Gastroesophageal sphincter (tissue), 4 donors: Measurements from ENCODE around the gene CIZ1. TPM values are rescaled to one million over a fixed set of nuclear protein-coding genes. Genes with fewer than 3 reads are reported as not detected.
A peak's percentile ranks its signal among the peaks of the same experiment; 100 is the strongest.

Experiments used
- ATAC-seq: fragments of 150-250 bp; one replicate; pipeline ENCODE4 v1.9.1; 2016; ENCODE audit warnings: mild to moderate bottlenecking, moderate library complexity
- H3K27ac ChIP-seq, 4 donors: fragments of 200-600 bp; sonication (generic) in 3 of 4; 1 replicate in 3 of 4; 2 replicates in 1 of 4; pipeline ENCODE4 v1.5.1; 2016 to 2019
- H3K27me3 ChIP-seq: fragments of 200-600 bp; sonication (generic); one replicate; pipeline ENCODE4 v1.5.1; 2019
- H3K36me3 ChIP-seq, 2 donors: fragments of 200-600 bp; sonication (generic); one replicate each; pipeline ENCODE4 v1.5.1; 2019; ENCODE audit warnings: control low read depth in 1 of 2
- H3K4me1 ChIP-seq, 3 donors: fragments of 200-600 bp; sonication (generic); 1 replicate in 2 of 3; 2 replicates in 1 of 3; pipeline ENCODE4 v1.5.1; 2016 to 2019; ENCODE audit warnings: control low read depth in 2 of 3
- H3K4me3 ChIP-seq, 2 donors: fragments of 200-600 bp; sonication (generic); one replicate each; pipeline ENCODE4 v1.5.1; 2019; ENCODE audit warnings: mild to moderate bottlenecking in 1 of 2, moderate library complexity in 1 of 2
- H3K9me3 ChIP-seq, 3 donors: fragments of 200-600 bp; sonication (generic); one replicate each; pipeline ENCODE4 v1.5.1; 2017 to 2019; ENCODE audit warnings: control low read depth in 2 of 3
- CTCF ChIP-seq, 4 experiments: fragments of 200-600 bp in 2 of 4; fragments of 450-650 bp in 2 of 4; sonication (generic) in 1 of 4; IDR thresholded peaks; one replicate each; pipeline ENCODE4 v1.5.1; 2017 to 2019; ENCODE audit warnings: antibody characterized with exemption in 4 of 4, mild to moderate bottlenecking in 2 of 4, moderate library complexity in 2 of 4
- EP300 ChIP-seq: sonication (generic); formaldehyde crosslinking; IDR thresholded peaks from one replicate; pipeline ENCODE4 v1.6.1; 2017; ENCODE audit warnings: antibody characterized with exemption, mild to moderate bottlenecking
- POLR2A ChIP-seq, 2 donors: fragments of 450-650 bp; IDR thresholded peaks; one replicate each; pipeline ENCODE4 v1.6.1; 2017; ENCODE audit warnings: antibody characterized with exemption in 2 of 2, mild to moderate bottlenecking in 2 of 2, moderate library complexity in 1 of 2
- POLR2AphosphoS5 ChIP-seq: sonication (generic); formaldehyde crosslinking; IDR thresholded peaks from one replicate; pipeline ENCODE4 v1.6.1; 2017; ENCODE audit warnings: antibody characterized with exemption
- WGBS, 2 donors: methylation state at CpG; one replicate each; pipeline ENCODE4 v1.1.5; 2018; ENCODE audit warnings: low coverage in 1 of 2; 5-methylcytosine and 5-hydroxymethylcytosine counted together
- total RNA-seq, 4 donors: library from RNA; depleted of rRNA; stranded (reverse); fragments of >200 nt; gene quantifications; one replicate each; pipeline ENCODE4 v1.1.0, GENCODE V29; 2016

Gene CIZ1
- total RNA-seq, 4 donors from 2014 or later = 41.7 to 83.9 (median 58.1) TPM

- Histone ChIP-seq H3K4me3 (no peak overlapping the region), H3K4me1 (peaks cover 0 to 11% (median 6%) of the 10 kb centered on the region in 3 donors), H3K27ac (no peak overlapping the region), H3K27me3 (no peaks in the 10 kb centered on the region), H3K36me3 (no peaks in the 10 kb centered on the region), H3K9me3 (no peaks in the 10 kb centered on the region)
- ATAC-seq = no peak
- TF ChIP-seq CTCF (IDR thresholded peaks at IDR 0.05) (no peak), POLR2A (IDR thresholded peaks at IDR 0.05) (no peak), POLR2AphosphoS5 (no peak), EP300 (no peak)
- 100% methylated on average over 1 of the region's 22 CpGs; no CpG with 5 or more reads in 1 of the 2 donors for WGBS, 2 donors
Measured at GRCh38 chr9:128144239-128145181, 46.9 kb downstream of the CIZ1 start.

- Histone ChIP-seq H3K4me3 (no peak overlapping the region), H3K4me1 (peaks cover 0 to 2% (median under 1%) of the 10 kb centered on the region in 3 donors), H3K27me3 (no peaks in the 10 kb centered on the region), H3K36me3 (no peaks in the 10 kb centered on the region), H3K9me3 (no peaks in the 10 kb centered on the region), H3K27ac (no peak overlapping the region)
- no peak for ATAC-seq
- 53 to 100% methylated on average over 1 to 3 of the region's 8 CpGs for WGBS, 2 donors
- no peak for TF ChIP-seq POLR2A (IDR thresholded peaks at IDR 0.05)
- no peak for TF ChIP-seq POLR2AphosphoS5
- no peak for TF ChIP-seq EP300
- TF ChIP-seq CTCF (IDR thresholded peaks at IDR 0.05) = no peak
Measured at GRCh38 chr9:128143525-128144238, 47.7 kb downstream of the CIZ1 start.

- no peak overlapping the region for H3K4me3 ChIP-seq
Measured at GRCh38 chr9:128142596-128142995, 48.8 kb downstream of the CIZ1 start.

GRCh38 chr9:128142061-128142460 lies 49.3 kb downstream of the CIZ1 start:
- no peak overlapping the region for H3K27ac ChIP-seq
- no peaks in the 10 kb centered on the region for H3K4me1 ChIP-seq
- H3K36me3 ChIP-seq = no peaks in the 10 kb centered on the region
- H3K27me3 ChIP-seq = no peaks in the 10 kb centered on the region
- ATAC-seq = peak; percentile 16
- no peak overlapping the region for H3K4me3 ChIP-seq
- H3K9me3 ChIP-seq = no peaks in the 10 kb centered on the region
- no peak for TF ChIP-seq EP300
- TF ChIP-seq POLR2A (IDR thresholded peaks at IDR 0.05) = no peak
- no peak for TF ChIP-seq CTCF (IDR thresholded peaks at IDR 0.05)
- 20% methylated on average over 1 of the region's 4 CpGs; no CpG with 5 or more reads in 1 of the 2 donors for WGBS, 2 donors

More at GRCh38 chr9:128142596-128142995, 48.8 kb downstream of the CIZ1 start:
- Histone ChIP-seq H3K9me3 (no peaks in the 10 kb centered on the region), H3K4me1 (no peaks in the 10 kb centered on the region), H3K27ac (no peak overlapping the region), H3K27me3 (no peaks in the 10 kb centered on the region), H3K36me3 (no peaks in the 10 kb centered on the region)
- no peak for ATAC-seq
- TF ChIP-seq POLR2AphosphoS5 (no peak), POLR2A (IDR thresholded peaks at IDR 0.05) (no peak), CTCF (IDR thresholded peaks at IDR 0.05) (no peak), EP300 (no peak)
- 83% methylated on average over 1 of the region's 2 CpGs; no CpG with 5 or more reads in 1 of the 2 donors for WGBS, 2 donors
